GM23338 (cell line): ENCODE results near the gene PAX9. TPM values are rescaled to one million over a fixed set of nuclear protein-coding genes. Genes with fewer than 3 reads are reported as not detected.
A peak's percentile ranks its signal among the peaks of the same experiment; 100 is the strongest.

Experiments
- ATAC-seq: fragments of 200-7000 bp; cut with Tn5 transposase; 3 replicates; pipeline ENCODE4 v1.9.1; 2020
- DNase-seq: peaks from one replicate; pipeline ENCODE4 v3.0.0-alpha.2; 2015; ENCODE audit warnings: low spot score
- H2AFZ ChIP-seq: fragments of 200-600 bp; sonication (generic); 2 replicates; pipeline ENCODE4 v1.8.0; 2016; ENCODE audit warnings: antibody characterized with exemption, mild to moderate bottlenecking, moderate library complexity
- H3F3A ChIP-seq: fragments of 200-600 bp; sonication (generic); replicated peaks from 2 replicates; pipeline ENCODE4 v1.8.0; 2017; ENCODE audit warnings: antibody characterized with exemption, mixed run types, low read depth
- H3K27ac ChIP-seq: fragments of 200-600 bp; sonication (generic); 2 replicates; pipeline ENCODE4 v1.6.1; 2016; ENCODE audit warnings: low read depth
- H3K27me3 ChIP-seq: fragments of 200-600 bp; sonication (generic); 2 replicates; pipeline ENCODE4 v1.8.0; 2016; ENCODE audit warnings: mild to moderate bottlenecking, mixed run types, moderate library complexity; ENCODE audit not compliant: insufficient read depth
- H3K36me3 ChIP-seq: fragments of 200-600 bp; sonication (generic); 2 replicates; pipeline ENCODE4 v1.8.0; 2016; ENCODE audit warnings: mild to moderate bottlenecking; ENCODE audit not compliant: insufficient read depth
- H3K4me1 ChIP-seq: fragments of 200-600 bp; sonication (generic); 2 replicates; pipeline ENCODE4 v1.8.0; 2016; ENCODE audit warnings: mild to moderate bottlenecking, moderate library complexity; ENCODE audit not compliant: insufficient read depth
- H3K4me2 ChIP-seq: fragments of 200-600 bp; sonication (generic); 2 replicates; pipeline ENCODE4 v1.7.1; 2017; ENCODE audit warnings: mixed run types
- H3K4me3 ChIP-seq: fragments of 200-600 bp; sonication (generic); 2 replicates; pipeline ENCODE4 v1.6.1; 2016; ENCODE audit warnings: mixed run types
- H3K79me2 ChIP-seq: fragments of 200-600 bp; sonication (generic); replicated peaks from 2 replicates; pipeline ENCODE4 v1.8.0; 2017; ENCODE audit warnings: mild to moderate bottlenecking; ENCODE audit not compliant: insufficient read depth
- H3K9me2 ChIP-seq: fragments of 200-600 bp; sonication (generic); 2 replicates; pipeline ENCODE4 v1.8.0; 2017; ENCODE audit not compliant: insufficient read depth
- H4K20me1 ChIP-seq: fragments of 200-600 bp; sonication (generic); replicated peaks from 2 replicates; pipeline ENCODE4 v1.8.0; 2017; ENCODE audit warnings: mild to moderate bottlenecking; ENCODE audit not compliant: insufficient read depth
- H3K27ac Mint-ChIP-seq: 2 replicates; pipeline ENCODE4 v1.8.0; 2020; ENCODE audit warnings: inconsistent platforms, mild to moderate bottlenecking, moderate library complexity, mixed read lengths
- H3K27me3 Mint-ChIP-seq: 3 replicates; pipeline ENCODE4 v1.8.0; 2022; ENCODE audit warnings: low read depth, mild to moderate bottlenecking, moderate library complexity, mixed read lengths, inconsistent platforms; ENCODE audit not compliant: insufficient read depth, poor library complexity
- H3K36me3 Mint-ChIP-seq: 3 replicates; pipeline ENCODE4 v1.8.0; 2021; ENCODE audit warnings: low read depth, mild to moderate bottlenecking, inconsistent platforms, moderate library complexity, mixed read lengths
- H3K4me1 Mint-ChIP-seq: 3 replicates; pipeline ENCODE4 v1.8.0; 2020; ENCODE audit warnings: mild to moderate bottlenecking, inconsistent platforms, mixed read lengths
- H3K4me3 Mint-ChIP-seq: 3 replicates; pipeline ENCODE4 v1.8.0; 2021; ENCODE audit warnings: moderate library complexity, mild to moderate bottlenecking, inconsistent platforms, mixed read lengths
- H3K9me3 Mint-ChIP-seq: 3 replicates; pipeline ENCODE4 v1.8.0; 2020; ENCODE audit warnings: moderate library complexity, mild to moderate bottlenecking, inconsistent platforms, mixed read lengths
- CREB1 ChIP-seq: fragments of 250-450 bp; sonication (Bioruptor Pico); IDR thresholded peaks from 2 replicates; pipeline ENCODE4 v1.5.0; 2020; ENCODE audit warnings: low read depth, mild to moderate bottlenecking, moderate library complexity
- CTCF ChIP-seq, 2 experiments: fragments of 200-600 bp in 1 of 2; sonication (generic) in 1 of 2; conservative IDR thresholded peaks; 2 replicates each; pipeline versions ENCODE4 v1.5.1 to v1.6.1; 2016 to 2017; ENCODE audit warnings: antibody characterized with exemption in 2 of 2, low read depth in 2 of 2, mild to moderate bottlenecking in 2 of 2, moderate library complexity in 1 of 2
- ETS1 ChIP-seq: IDR thresholded peaks from 2 replicates; pipeline ENCODE4 v1.6.1; 2016; ENCODE audit warnings: antibody characterized with exemption
- EZH2 ChIP-seq: fragments of 200-600 bp; sonication (generic); IDR thresholded peaks from one replicate; pipeline ENCODE4 v1.8.0; 2017; ENCODE audit warnings: antibody characterized with exemption, mild to moderate bottlenecking, low read depth; ENCODE audit not compliant: unreplicated experiment
- EZH2phosphoT487 ChIP-seq: fragments of 200-600 bp; sonication (generic); IDR thresholded peaks from one replicate; pipeline ENCODE4 v1.8.1; 2018; ENCODE audit warnings: antibody characterized with exemption; ENCODE audit not compliant: unreplicated experiment
- JUNB ChIP-seq: IDR thresholded peaks from one replicate; pipeline ENCODE4 v1.6.1; 2016; ENCODE audit warnings: antibody characterized with exemption; ENCODE audit not compliant: unreplicated experiment
- NANOG ChIP-seq: IDR thresholded peaks from 2 replicates; pipeline ENCODE4 v1.6.1; 2016; ENCODE audit warnings: antibody characterized with exemption, borderline replicate concordance
- POLR2AphosphoS5 ChIP-seq: IDR thresholded peaks from 2 replicates; pipeline ENCODE4 v1.6.1; 2016; ENCODE audit warnings: antibody characterized with exemption, low read depth
- REST ChIP-seq: IDR thresholded peaks from one replicate; pipeline ENCODE4 v1.6.1; 2018; ENCODE audit warnings: antibody characterized with exemption; ENCODE audit not compliant: unreplicated experiment
- STAT1 ChIP-seq: IDR thresholded peaks from one replicate; pipeline ENCODE4 v1.6.1; 2016; ENCODE audit warnings: antibody characterized with exemption; ENCODE audit not compliant: unreplicated experiment
- ZNF114 ChIP-seq: fragments of 250-450 bp; sonication (Bioruptor Pico); IDR thresholded peaks from 2 replicates; pipeline ENCODE4 v1.5.0; 2020; ENCODE audit warnings: mild to moderate bottlenecking, moderate library complexity
- ZNF331 ChIP-seq: fragments of 250-450 bp; sonication (Bioruptor Pico); IDR thresholded peaks from 2 replicates; pipeline ENCODE4 v1.5.0; 2020; ENCODE audit warnings: low read depth, mild to moderate bottlenecking, moderate library complexity
- ZNF462 ChIP-seq: fragments of 250-450 bp; sonication (Bioruptor Pico); IDR thresholded peaks from 2 replicates; pipeline ENCODE4 v1.5.0; 2020; ENCODE audit warnings: mild to moderate bottlenecking, moderate library complexity
- polyA plus RNA-seq: library from polyadenylated mRNA; unstranded; fragments of >200 nt; fragmentation: Nextera tagmentation; extraction: Ambion mirVana; gene quantifications from 2 replicates; pipeline ENCODE4 v1.2.1, GENCODE V29; 2016
- total RNA-seq: library from RNA; depleted of rRNA; stranded (reverse); fragments of >200 nt; shearing (Covaris generic); gene quantifications from 2 replicates; pipeline ENCODE4 v1.2.3, GENCODE V29; 2014

PAX9 gene
- total and polyA plus RNA-seq, 2 experiments from 2014 or later, result 0.74 TPM; not detected in 1

GRCh38 chr14:36724162-36724561 lies 62.5 kb downstream of the PAX9 start:
- Histone ChIP-seq H3K36me3 (no peaks in the 10 kb centered on the region), H3K4me1 (peaks cover 7% of the 10 kb centered on the region; the same call in 1 of the 2 replicates), H3F3A (no peaks in the 10 kb centered on the region), H3K27ac (no peak overlapping the region), H3K4me2 (0 out of 2 replicates have a peak overlapping the region, but pooled peaks have one; percentile 7), H3K4me3 (no peak overlapping the region), H2AFZ (no peak overlapping the region), H4K20me1 (peaks cover 5% of the 10 kb centered on the region; the same call in 1 of the 2 replicates), H3K9me2 (no peaks in the 10 kb centered on the region; the same call in 1 of the 2 replicates), H3K79me2 (no peaks in the 10 kb centered on the region), H3K27me3 (no peaks in the 10 kb centered on the region)
- no peaks in the 10 kb centered on the region for H3K9me3 Mint-ChIP-seq
- H3K36me3 Mint-ChIP-seq, result no peaks in the 10 kb centered on the region
- H3K27ac Mint-ChIP-seq, result no peak overlapping the region
- no peak overlapping the region for H3K4me3 Mint-ChIP-seq
- TF ChIP-seq JUNB, result no peak
- TF ChIP-seq ETS1, result no peak
- no peak for TF ChIP-seq POLR2AphosphoS5
- TF ChIP-seq STAT1, result no peak
- TF ChIP-seq ZNF462 (CRISPR knock-in tag), result no peak
- TF ChIP-seq ZNF331 (CRISPR knock-in tag), result no peak
- TF ChIP-seq ZNF114 (CRISPR knock-in tag), result no peak
- no peak for TF ChIP-seq REST
- no peak for TF ChIP-seq CREB1 (CRISPR knock-in tag)
- no peak for TF ChIP-seq EZH2
- TF ChIP-seq EZH2phosphoT487, result no peak
- TF ChIP-seq CTCF (conservative IDR thresholded peaks at IDR 0.05; ENCODE audit: low read depth in 2 of 2), result no peak
- TF ChIP-seq NANOG, result no peak
- peaks cover 17% of the 10 kb centered on the region for H3K4me1 Mint-ChIP-seq
- DNase-seq, result peak; percentile 49
- ATAC-seq, result peak; percentile 71
- peaks cover 2% of the 10 kb centered on the region for H3K27me3 Mint-ChIP-seq
